AG04449 (cell line): ENCODE results near the gene SNX21.

Experiments used
- CTCF ChIA-PET: fragments of 350-600 bp; formaldehyde crosslinking; extraction: SDS; loops from one replicate; lab custom pipeline; 2021; ENCODE audit warnings: antibody characterized with exemption; lab: Yijun Ruan, JAX
- POLR2A ChIA-PET: fragments of 400-600, 350-600 bp; formaldehyde crosslinking; extraction: SDS; loops from one replicate; lab custom pipeline; 2020; ENCODE audit warnings: antibody characterized with exemption, inconsistent platforms; lab: Yijun Ruan, JAX
- DNase-seq: peaks from one replicate; pipeline ENCODE4 v3.0.0-alpha.2; 2010; ENCODE audit warnings: low read depth, low spot score
- H3K4me3 ChIP-seq: 2 replicates; pipeline ENCODE4 v1.5.1; 2011; ENCODE audit warnings: low read depth, mild to moderate bottlenecking, control low read depth, low read length
- TF ChIP-seq, protein P1 (sequence below): IDR thresholded peaks from one replicate; pipeline ENCODE4 v1.5.1; 2011; ENCODE audit warnings: mild to moderate bottlenecking, moderate library complexity, low read length, control low read depth, inconsistent platforms; ENCODE audit not compliant: insufficient read depth; ENCODE audit errors: missing control alignments

The SNX21 gene

DNA sequence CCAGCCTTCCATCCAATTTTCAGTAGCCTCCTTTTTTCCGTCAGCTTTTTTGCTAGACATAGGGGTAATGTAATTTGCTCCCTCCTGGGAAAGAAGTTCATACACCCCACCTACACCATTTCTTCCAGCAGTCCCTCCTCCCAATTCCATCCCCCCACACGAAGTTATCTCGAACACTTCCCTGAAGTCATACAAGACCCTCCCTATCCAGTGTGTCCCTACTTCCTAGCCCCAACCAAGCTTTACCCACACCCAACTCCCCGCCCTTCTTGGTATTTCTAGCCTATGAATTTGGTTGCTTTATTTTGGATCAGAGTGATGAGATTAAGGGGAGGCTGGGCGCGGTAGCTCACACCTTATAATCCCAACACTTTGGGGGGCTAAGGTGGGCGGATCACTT is 20.1 kb upstream of the SNX21 start:
- CTCF ChIA-PET = interaction anchor here (1.2 to 5.8 kb wide), 4 partner anchors 11 to 451 kb away, joined by 4 to 38 read pairs (median 6); partner anchors contain the start of gene SYS1

DNA sequence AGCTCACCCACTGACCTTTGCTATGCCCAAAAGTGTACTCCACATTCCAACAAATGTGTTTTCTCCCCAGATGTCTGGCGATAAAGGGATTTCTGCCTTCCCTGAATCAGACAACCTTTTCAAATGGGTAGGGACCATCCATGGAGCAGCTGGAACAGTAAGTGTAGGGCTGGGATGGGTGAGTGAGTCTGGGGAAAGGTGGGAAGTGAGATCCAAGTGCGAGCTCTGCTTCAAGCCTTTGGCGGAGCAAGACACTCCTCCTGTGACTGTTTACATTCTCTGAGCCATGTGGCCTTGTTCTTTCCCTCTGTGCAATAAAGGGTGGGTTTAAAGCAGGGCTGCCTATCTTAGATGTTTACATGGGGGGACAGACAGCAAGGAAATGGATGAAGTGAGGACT is 19.3 kb upstream of the SNX21 start:
- no peak for DNase-seq
- POLR2A ChIA-PET = no interaction called here
- H3K4me3 ChIP-seq = peak overlapping the region; percentile 37
- CTCF ChIA-PET = interaction anchor here (1.5 to 5.8 kb wide), 4 partner anchors 10 to 452 kb away, joined by 4 to 38 read pairs (median 9); partner anchors contain the start of gene SYS1
- TF ChIP-seq, protein P1, sequence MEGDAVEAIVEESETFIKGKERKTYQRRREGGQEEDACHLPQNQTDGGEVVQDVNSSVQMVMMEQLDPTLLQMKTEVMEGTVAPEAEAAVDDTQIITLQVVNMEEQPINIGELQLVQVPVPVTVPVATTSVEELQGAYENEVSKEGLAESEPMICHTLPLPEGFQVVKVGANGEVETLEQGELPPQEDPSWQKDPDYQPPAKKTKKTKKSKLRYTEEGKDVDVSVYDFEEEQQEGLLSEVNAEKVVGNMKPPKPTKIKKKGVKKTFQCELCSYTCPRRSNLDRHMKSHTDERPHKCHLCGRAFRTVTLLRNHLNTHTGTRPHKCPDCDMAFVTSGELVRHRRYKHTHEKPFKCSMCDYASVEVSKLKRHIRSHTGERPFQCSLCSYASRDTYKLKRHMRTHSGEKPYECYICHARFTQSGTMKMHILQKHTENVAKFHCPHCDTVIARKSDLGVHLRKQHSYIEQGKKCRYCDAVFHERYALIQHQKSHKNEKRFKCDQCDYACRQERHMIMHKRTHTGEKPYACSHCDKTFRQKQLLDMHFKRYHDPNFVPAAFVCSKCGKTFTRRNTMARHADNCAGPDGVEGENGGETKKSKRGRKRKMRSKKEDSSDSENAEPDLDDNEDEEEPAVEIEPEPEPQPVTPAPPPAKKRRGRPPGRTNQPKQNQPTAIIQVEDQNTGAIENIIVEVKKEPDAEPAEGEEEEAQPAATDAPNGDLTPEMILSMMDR = no peak

More for the DNA sequence above, 20.1 kb upstream of the SNX21 start:
- POLR2A ChIA-PET = interaction anchor here (0.6 kb wide), 1 partner anchor 471 kb away, joined by 3 read pairs; no protein-coding TSS in a partner anchor
- peak overlapping the region; percentile 79 for H3K4me3 ChIP-seq
- no peak for DNase-seq
- TF ChIP-seq, protein P1 = no peak

GRCh38 chr20:45816951-45817350 is 16.6 kb upstream of the SNX21 start:
- no peak overlapping the region for H3K4me3 ChIP-seq
- no peak for DNase-seq
- POLR2A ChIA-PET = interaction anchor here (1.2 kb wide), 1 partner anchor 17 kb away, joined by 5 read pairs; the partner anchor contains the start of gene SNX21
- TF ChIP-seq, protein P1 = no peak
- CTCF ChIA-PET = interaction anchor here (0.9 to 4.4 kb wide), 6 partner anchors 9 to 153 kb away, joined by 3 to 13 read pairs (median 4); partner anchors contain the start of genes DNTTIP1 and WFDC3

- POLR2A ChIA-PET = interaction anchor here (1.2 kb wide), 1 partner anchor 16 kb away, joined by 5 read pairs; the partner anchor contains the start of gene SNX21
- DNase-seq = peak; percentile 63
- H3K4me3 ChIP-seq = no peak overlapping the region
- CTCF ChIA-PET = interaction anchor here (1.2 to 4.4 kb wide), 6 partner anchors 8 to 152 kb away, joined by 3 to 13 read pairs (median 6); partner anchors contain the start of genes DNTTIP1 and WFDC3
- TF ChIP-seq, protein P1 = no peak
Measured at GRCh38 chr20:45817376-45818194, 16.0 kb upstream of the SNX21 start.

GRCh38 chr20:45818239-45818638 is 15.4 kb upstream of the SNX21 start:
- TF ChIP-seq, protein P1 = no peak
- DNase-seq = no peak
- POLR2A ChIA-PET = no interaction called here
- CTCF ChIA-PET = interaction anchor here (1.0 to 4.4 kb wide), 7 partner anchors 10 to 152 kb away, joined by 3 to 13 read pairs (median 4); no protein-coding TSS in a partner anchor
- H3K4me3 ChIP-seq = no peak overlapping the region

DNA sequence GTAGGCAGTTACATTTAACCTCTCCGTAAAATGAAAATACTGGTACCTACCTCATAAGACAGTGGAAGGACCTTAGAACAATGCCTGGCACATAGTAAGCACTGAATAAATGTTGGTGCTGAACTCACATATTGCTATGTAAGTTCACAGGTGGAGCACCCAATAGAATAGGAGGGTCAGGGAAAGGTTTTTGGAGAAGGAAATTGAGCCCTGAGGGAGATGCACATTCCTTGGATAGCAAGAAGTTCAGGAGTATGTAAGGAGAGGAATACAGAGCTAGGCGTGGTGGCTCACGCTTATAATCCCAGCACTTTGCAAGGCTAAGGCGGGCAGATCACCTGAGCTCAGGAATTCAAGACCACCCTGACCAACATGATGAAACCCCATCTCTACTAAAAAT is 14.1 kb upstream of the SNX21 start:
- no peak for DNase-seq
- TF ChIP-seq, protein P1 = no peak
- CTCF ChIA-PET = interaction anchor here (1.4 to 4.4 kb wide), 5 partner anchors 9 to 150 kb away, joined by 3 to 13 read pairs (median 4); no protein-coding TSS in a partner anchor
- H3K4me3 ChIP-seq = no peak overlapping the region
- POLR2A ChIA-PET = no interaction called here
